ENCODE data around the gene TADA2A.

Gene TADA2A

DNA sequence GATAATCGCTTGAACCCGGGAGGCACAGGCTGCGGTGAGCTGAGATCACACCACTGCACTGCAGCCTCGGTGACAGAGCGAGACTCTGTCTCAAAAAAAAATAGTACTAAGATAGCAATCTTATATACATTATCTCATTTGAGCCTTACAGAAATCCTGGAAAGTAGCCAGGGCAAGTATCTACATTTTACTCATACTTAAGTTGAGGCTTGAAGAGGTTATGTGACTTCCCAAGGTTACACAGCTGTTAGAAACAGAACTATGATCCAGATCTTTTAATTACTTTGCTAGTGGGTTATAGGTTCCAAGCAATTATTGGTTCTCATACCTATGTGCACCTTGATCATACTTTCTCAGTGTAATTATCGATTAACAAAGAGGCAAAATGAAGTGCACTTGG is 15.5 kb upstream of the TADA2A start:
- no peaks in the 10 kb centered on the region for H3K36me3 ChIP-seq (ENCODE audit: insufficient read depth)
- H3K79me2 ChIP-seq (ENCODE audit: insufficient read depth, low read depth): no peaks in the 10 kb centered on the region
- TF ChIP-seq, protein P1, sequence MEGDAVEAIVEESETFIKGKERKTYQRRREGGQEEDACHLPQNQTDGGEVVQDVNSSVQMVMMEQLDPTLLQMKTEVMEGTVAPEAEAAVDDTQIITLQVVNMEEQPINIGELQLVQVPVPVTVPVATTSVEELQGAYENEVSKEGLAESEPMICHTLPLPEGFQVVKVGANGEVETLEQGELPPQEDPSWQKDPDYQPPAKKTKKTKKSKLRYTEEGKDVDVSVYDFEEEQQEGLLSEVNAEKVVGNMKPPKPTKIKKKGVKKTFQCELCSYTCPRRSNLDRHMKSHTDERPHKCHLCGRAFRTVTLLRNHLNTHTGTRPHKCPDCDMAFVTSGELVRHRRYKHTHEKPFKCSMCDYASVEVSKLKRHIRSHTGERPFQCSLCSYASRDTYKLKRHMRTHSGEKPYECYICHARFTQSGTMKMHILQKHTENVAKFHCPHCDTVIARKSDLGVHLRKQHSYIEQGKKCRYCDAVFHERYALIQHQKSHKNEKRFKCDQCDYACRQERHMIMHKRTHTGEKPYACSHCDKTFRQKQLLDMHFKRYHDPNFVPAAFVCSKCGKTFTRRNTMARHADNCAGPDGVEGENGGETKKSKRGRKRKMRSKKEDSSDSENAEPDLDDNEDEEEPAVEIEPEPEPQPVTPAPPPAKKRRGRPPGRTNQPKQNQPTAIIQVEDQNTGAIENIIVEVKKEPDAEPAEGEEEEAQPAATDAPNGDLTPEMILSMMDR (conservative IDR thresholded peaks at IDR 0.05; ENCODE audit: low read depth, low read length): no peak
- H3K9ac ChIP-seq: no peak overlapping the region
- H3K4me1 ChIP-seq (ENCODE audit: low read depth, poor library complexity, severe bottlenecking): peaks cover 22% of the 10 kb centered on the region
- H3K27me3 ChIP-seq (ENCODE audit: insufficient read depth, low read depth): no peaks in the 10 kb centered on the region
- no peaks in the 10 kb centered on the region for H4K20me1 ChIP-seq (ENCODE audit: insufficient read depth)
- no peak overlapping the region for H3K4me3 ChIP-seq (IDR thresholded peaks at IDR 0.05; ENCODE audit: insufficient read depth, low read depth, low read length)
- no peak overlapping the region for H3K27ac ChIP-seq
- H2AFZ ChIP-seq (ENCODE audit: low read depth): no peak overlapping the region
- H3K4me2 ChIP-seq: no peak overlapping the region; the same call in 1 of the 2 replicates

DNA sequence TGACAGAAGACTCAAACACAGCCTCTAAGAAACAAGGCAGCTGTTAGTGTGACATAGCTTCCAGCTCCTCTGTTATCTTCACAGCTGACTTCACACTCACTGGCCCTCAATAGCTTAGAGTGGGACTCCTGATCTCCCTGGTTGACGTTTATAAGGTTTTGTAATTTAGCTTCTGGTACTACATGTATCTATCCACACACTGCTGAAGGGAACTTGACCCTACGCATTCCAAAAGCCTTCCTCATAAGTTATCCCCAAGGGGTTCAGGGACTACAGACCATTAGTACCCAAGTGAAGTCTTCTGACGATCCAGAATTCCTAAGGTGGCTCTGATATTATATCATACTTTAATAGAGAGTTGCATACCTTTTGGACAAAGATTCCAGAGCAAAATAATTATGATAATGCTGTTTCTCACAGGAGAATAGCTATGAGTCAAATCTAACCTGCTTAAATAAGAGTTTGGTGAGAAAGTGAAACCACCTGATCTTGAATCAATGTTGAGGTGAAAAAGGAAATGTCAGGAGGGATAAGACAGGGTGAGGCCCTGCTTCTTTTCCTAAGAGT is 14.6 kb upstream of the TADA2A start:
- TF ChIP-seq, protein P1 (conservative IDR thresholded peaks at IDR 0.05; ENCODE audit: low read depth, low read length): no peak
- Histone ChIP-seq H3K27me3 (ENCODE audit: insufficient read depth, low read depth) (no peaks in the 10 kb centered on the region), H3K4me1 (ENCODE audit: low read depth, poor library complexity, severe bottlenecking) (peaks cover 22% of the 10 kb centered on the region), H3K27ac (peak overlapping the region; percentile 5; the same call in 1 of the 2 replicates), H3K4me3 (IDR thresholded peaks at IDR 0.05; ENCODE audit: insufficient read depth, low read depth, low read length) (no peak overlapping the region), H2AFZ (ENCODE audit: low read depth) (no peak overlapping the region), H4K20me1 (ENCODE audit: insufficient read depth) (no peaks in the 10 kb centered on the region), H3K4me2 (peak overlapping the region; percentile 57), H3K9ac (no peak overlapping the region), H3K79me2 (ENCODE audit: insufficient read depth, low read depth) (no peaks in the 10 kb centered on the region), H3K36me3 (ENCODE audit: insufficient read depth) (no peaks in the 10 kb centered on the region)

DNA sequence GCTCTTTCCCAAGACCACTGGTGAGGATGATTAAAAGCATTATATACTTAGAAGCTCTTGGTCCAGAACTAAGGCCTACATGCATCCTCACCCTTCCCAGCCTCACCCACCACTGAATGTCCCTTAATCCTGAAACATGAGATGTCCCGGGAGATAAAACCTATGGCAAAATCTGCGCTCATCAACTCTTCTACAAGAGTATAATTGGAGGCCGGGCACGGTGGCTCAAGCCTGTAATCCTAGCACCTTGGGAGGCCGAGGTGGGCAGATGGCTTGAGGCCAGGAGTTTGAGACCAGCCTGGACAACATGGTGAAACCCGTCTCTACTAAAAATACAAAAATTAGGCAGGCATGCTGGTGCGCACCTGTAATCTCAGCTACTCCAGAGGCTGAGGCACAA is 13.3 kb upstream of the TADA2A start:
- no peaks in the 10 kb centered on the region for H4K20me1 ChIP-seq (ENCODE audit: insufficient read depth)
- H3K27me3 ChIP-seq (ENCODE audit: insufficient read depth, low read depth): no peaks in the 10 kb centered on the region
- H3K27ac ChIP-seq: no peak overlapping the region
- TF ChIP-seq, protein P1 (conservative IDR thresholded peaks at IDR 0.05; ENCODE audit: low read depth, low read length): no peak
- H3K36me3 ChIP-seq (ENCODE audit: insufficient read depth): no peaks in the 10 kb centered on the region
- no peak overlapping the region for H3K4me3 ChIP-seq (IDR thresholded peaks at IDR 0.05; ENCODE audit: insufficient read depth, low read depth, low read length)
- peak overlapping the region; percentile 57; the same call in 1 of the 2 replicates for H3K4me2 ChIP-seq
- no peak overlapping the region for H3K9ac ChIP-seq
- H2AFZ ChIP-seq (ENCODE audit: low read depth): no peak overlapping the region
- H3K79me2 ChIP-seq (ENCODE audit: insufficient read depth, low read depth): no peaks in the 10 kb centered on the region
- H3K4me1 ChIP-seq (ENCODE audit: low read depth, poor library complexity, severe bottlenecking): peaks cover 31% of the 10 kb centered on the region

DNA sequence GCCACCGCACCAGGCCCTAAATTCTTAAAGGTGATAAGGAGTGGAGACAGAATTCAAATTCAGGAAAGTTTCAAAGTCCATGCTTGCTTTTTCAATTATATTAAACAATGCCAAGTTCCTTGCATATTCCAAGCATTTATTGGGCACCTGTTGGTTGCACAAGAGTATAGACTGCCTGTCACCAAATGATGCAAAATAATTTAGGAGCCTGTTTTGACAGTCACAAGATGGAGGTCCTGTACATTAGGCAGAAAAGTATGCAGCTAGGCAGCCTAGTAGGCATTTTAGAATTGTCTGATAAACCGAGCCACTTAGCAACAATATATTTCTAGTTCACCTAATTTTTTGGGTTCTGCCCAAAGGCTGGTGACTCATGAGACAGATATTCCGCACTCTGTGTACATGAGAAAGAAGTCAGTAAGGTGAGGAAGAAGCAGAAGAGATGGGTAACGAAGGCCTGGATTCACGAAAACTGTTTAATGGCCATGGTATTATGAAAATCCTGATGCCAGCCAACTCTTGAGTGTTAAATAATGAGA is 7.4 kb upstream of the TADA2A start:
- H3K27ac ChIP-seq: no peak overlapping the region
- no peak overlapping the region for H2AFZ ChIP-seq (ENCODE audit: low read depth)
- H3K9ac ChIP-seq: no peak overlapping the region
- no peaks in the 10 kb centered on the region for H4K20me1 ChIP-seq (ENCODE audit: insufficient read depth)
- TF ChIP-seq, protein P1 (conservative IDR thresholded peaks at IDR 0.05; ENCODE audit: low read depth, low read length): no peak
- H3K27me3 ChIP-seq (ENCODE audit: insufficient read depth, low read depth): no peaks in the 10 kb centered on the region
- H3K4me3 ChIP-seq (IDR thresholded peaks at IDR 0.05; ENCODE audit: insufficient read depth, low read depth, low read length): no peak overlapping the region
- no peaks in the 10 kb centered on the region for H3K36me3 ChIP-seq (ENCODE audit: insufficient read depth)
- no peak overlapping the region for H3K4me2 ChIP-seq
- H3K4me1 ChIP-seq (ENCODE audit: low read depth, poor library complexity, severe bottlenecking): peaks cover 15% of the 10 kb centered on the region
- H3K79me2 ChIP-seq (ENCODE audit: insufficient read depth, low read depth): 0 out of 2 replicates have a peak, but pooled peaks cover 8% of the 10 kb centered on the region

Data from KMS-11 (cell line).